LNCaP clone FGC (cell line): ENCODE results near the gene CACHD1.
A peak's percentile ranks its signal among the peaks of the same experiment; 100 is the strongest.

Source experiments
- DNase-seq: peaks from one replicate; pipeline ENCODE4 v3.0.0-alpha.2; 2011; ENCODE audit warnings: low read depth
- H3K4me3 ChIP-seq: 2 replicates; pipeline ENCODE4 v1.5.1; 2011; ENCODE audit warnings: mild to moderate bottlenecking, low read depth, low read length, control low read depth
- CTCF ChIP-seq: IDR thresholded peaks from 2 replicates; pipeline ENCODE4 v1.5.1; 2012; ENCODE audit warnings: mild to moderate bottlenecking; ENCODE audit not compliant: control insufficient read depth, insufficient read depth; ENCODE audit errors: extremely low read depth

The CACHD1 gene

GRCh38 chr1:64579767-64580166 lies 109.8 kb downstream of the CACHD1 start:
- DNase-seq: no peak
- no peak overlapping the region for H3K4me3 ChIP-seq
- no peak for TF ChIP-seq CTCF

GRCh38 chr1:64581135-64581842 lies 111.4 kb downstream of the CACHD1 start:
- no peak overlapping the region for H3K4me3 ChIP-seq
- no peak for TF ChIP-seq CTCF
- DNase-seq: no peak

GRCh38 chr1:64581843-64582185 lies 111.9 kb downstream of the CACHD1 start:
- no peak for TF ChIP-seq CTCF
- DNase-seq: no peak
- H3K4me3 ChIP-seq: no peak overlapping the region

- H3K4me3 ChIP-seq: no peak overlapping the region
- peak; percentile 46 for TF ChIP-seq CTCF
- no peak for DNase-seq
Measured at GRCh38 chr1:64584479-64584878, 114.5 kb downstream of the CACHD1 start.

- no peak overlapping the region for H3K4me3 ChIP-seq
- DNase-seq: no peak
- TF ChIP-seq CTCF: no peak
Measured at GRCh38 chr1:64588876-64589275, 118.9 kb downstream of the CACHD1 start.

- H3K4me3 ChIP-seq: no peak overlapping the region
- TF ChIP-seq CTCF: no peak
- no peak for DNase-seq
Measured at GRCh38 chr1:64590316-64590715, 120.4 kb downstream of the CACHD1 start.

GRCh38 chr1:64594446-64594845 lies 124.5 kb downstream of the CACHD1 start:
- no peak for TF ChIP-seq CTCF
- no peak for DNase-seq
- H3K4me3 ChIP-seq: no peak overlapping the region
